ENCODE measurements around the gene ANKRD2.
A peak's percentile ranks its signal among the peaks of the same experiment; 100 is the strongest.
"Not testable (repeated sequence)": the region's sequence is repeated elsewhere in the genome, so short reads cannot be mapped to it uniquely, and the experiment has no call there.

The ANKRD2 gene

GRCh38 chr10:97546456-97547270 lies 25.9 kb upstream of the ANKRD2 start:
- DNase-seq (ENCODE audit: low read depth in 2 of 2): no peak

DNA sequence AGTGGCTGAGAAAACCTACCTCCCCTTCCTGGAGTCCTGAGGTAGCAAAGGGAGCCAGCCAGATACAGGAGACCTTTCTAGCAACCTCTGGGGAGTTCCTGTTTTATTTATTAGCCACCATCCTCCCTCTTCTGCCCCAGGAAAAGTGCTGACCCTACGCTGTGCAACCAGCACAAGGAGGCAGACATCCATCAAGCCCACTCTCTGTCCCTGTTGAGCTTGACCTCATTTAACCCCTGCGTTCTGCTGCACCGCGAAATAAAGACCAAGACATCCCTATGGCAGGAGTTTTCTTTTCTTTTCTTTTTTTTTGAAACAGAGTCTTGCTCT lies 25.3 kb upstream of the ANKRD2 start:
- DNase-seq (ENCODE audit: low read depth in 2 of 2): no peak

DNA sequence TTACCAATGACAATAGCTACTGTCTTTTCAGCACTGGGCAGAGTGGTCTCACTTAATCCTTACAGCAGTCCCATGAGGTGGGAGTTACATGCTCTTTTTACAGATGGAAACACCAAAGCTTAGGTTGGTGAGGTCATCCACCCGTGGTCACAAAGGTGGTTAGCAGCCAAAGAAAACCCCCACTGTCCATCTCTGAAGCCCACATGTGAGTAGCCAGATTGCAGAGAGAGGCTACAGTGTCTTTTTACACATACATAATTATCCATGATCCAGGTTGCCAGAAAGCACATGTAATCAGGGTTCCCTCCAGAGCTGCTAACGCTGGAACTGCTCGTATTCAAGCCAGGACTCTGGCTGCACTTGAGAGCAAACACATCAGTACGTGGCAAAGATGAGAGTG lies 24.6 kb upstream of the ANKRD2 start:
- DNase-seq (ENCODE audit: low read depth in 2 of 2): no peak

DNA sequence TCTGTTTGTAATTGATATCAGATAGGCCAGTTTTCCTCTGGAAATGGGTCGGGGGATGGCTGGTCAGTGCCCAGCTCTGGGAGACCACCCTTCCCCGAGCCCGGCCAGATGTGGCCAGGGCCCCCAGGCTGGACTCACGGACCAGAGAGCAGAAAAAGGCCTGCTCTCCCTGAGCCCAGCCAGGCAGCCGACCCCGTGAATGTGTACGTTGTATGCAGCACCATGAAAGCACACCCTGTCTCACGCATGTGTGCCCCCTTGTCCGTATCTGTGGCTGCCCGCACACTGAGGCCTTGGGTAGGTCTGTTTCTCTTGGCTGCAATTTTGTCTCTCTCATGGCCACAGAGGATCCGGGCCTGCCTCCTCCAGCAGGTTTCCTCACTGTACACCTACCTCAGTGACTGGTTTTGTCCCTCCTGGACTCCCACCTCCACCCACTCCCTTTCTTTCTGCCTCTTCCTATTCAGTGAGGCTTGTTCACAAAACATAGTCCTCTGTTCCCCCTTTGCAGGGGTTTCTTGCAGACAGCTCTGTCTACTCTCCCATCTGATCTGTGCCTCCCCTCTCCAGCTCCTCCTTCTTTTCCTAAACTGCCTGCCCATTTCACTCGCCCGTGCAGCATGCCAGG lies 23.6 kb upstream of the ANKRD2 start:
- DNase-seq (ENCODE audit: low read depth in 2 of 2): no peak

DNA sequence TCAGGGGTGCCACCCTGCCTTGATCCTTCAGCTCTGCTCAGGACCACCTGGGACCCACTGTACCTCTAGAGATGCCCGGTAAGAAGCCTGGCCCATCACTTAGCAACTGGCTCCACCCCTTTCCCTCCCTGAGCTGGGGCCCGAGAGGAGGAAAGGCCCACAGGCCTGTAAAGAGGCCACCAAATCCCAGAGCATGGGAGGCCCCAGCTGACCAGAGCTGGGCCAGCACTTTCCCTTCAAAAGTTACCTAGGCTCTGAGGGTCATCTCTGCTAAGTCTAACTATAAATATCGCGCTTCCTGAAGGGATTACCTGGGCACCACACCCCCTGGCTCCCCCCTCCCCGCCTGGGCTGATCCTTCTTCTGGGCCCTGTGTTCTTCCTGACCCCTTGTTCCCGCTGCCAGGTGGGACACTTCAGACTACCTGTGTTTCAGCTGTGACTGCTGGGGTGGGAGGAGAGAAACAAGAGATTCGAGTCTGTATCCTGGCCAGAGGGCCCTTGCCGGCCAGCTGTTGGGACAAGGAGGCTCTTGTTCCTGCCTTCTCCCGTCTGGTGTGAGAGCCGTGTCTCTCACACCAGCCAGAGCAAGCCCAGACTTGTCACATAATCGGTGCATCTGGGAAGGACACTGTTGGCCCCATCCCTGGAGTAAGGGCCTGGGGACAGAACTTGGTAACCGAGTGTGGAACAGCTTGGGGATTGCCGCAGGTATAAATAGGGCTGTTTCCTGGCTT lies 22.8 kb upstream of the ANKRD2 start:
- no peak for DNase-seq (ENCODE audit: low read depth in 2 of 2)

DNA sequence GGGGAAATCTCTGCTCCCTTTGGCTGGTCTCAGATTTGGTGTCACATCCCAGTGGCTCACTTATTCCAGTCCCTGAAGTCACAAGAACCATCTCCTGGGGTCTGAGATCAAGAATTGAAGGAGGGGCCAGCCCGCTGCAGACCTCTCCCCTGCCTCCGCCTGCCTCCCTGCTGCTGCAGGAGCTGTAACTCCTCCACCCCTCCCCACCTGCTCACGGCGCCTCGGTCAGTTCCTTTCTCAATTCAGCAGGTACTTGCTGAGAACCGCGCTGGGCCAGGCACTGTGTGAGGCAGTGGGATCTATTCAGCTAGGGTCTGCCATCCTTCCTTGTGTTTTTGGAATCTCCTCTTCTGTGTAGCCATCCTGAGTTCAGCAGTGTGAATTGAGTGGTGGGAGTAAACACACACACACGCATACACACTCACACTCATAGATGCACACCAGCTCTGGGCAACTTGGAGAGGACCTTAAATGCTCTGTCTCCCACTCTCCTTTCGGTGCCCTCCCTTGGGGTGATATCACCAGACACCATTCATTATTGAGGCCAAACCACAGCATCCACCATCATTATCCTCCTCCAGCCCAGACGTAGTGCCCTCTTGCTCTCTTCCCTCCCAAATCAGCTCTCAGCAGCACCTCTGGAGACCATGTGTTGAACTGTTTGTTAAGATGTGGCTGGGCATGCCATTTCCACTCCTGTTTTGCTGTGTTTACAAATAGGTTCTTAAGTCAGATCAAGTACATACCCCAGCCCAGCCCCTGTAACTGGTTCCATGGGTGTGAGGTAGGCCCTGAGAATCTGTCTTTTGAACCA lies 22.0 kb upstream of the ANKRD2 start:
- DNase-seq (ENCODE audit: low read depth in 2 of 2): no peak

GRCh38 chr10:97551271-97551670 lies 21.3 kb upstream of the ANKRD2 start:
- DNase-seq (ENCODE audit: low read depth in 2 of 2): no peak

DNA sequence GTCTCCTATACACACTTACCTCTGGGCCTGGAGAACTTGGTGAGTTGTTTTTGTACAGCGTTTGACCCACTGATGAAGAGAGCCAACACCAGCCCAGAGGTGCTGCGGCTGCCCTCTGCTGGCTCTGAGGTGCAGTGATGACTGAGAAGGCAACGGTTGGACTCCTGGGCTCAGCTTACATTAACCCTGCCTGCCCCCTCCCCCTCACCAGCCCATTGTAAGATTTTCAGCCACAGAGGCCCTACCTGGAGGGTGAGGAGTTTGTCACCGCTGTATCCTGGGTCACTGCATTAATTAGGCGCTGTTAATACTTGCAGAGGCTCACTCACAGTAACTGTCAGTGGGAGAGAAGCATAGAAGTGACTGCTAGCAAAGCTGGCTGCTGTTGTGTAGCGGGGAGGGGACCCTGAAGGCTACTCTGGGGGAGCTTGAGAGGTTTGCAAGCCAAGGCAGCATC lies 19.0 kb upstream of the ANKRD2 start:
- DNase-seq (ENCODE audit: low read depth in 2 of 2): peak; percentile 26 to 46

GRCh38 chr10:97554336-97554735 lies 18.2 kb upstream of the ANKRD2 start:
- not testable (repeated sequence) for DNase-seq (ENCODE audit: low read depth in 2 of 2)

- not testable (repeated sequence) for DNase-seq (ENCODE audit: low read depth in 2 of 2)
Observed at GRCh38 chr10:97555541-97555940, 17.0 kb upstream of the ANKRD2 start.

- DNase-seq (ENCODE audit: low read depth in 2 of 2): not testable (repeated sequence)
Observed at GRCh38 chr10:97560731-97561381, 11.7 kb upstream of the ANKRD2 start.

GRCh38 chr10:97561386-97562077 lies 11.0 kb upstream of the ANKRD2 start:
- DNase-seq (ENCODE audit: low read depth in 2 of 2): not testable (repeated sequence)

- not testable (repeated sequence) for DNase-seq (ENCODE audit: low read depth in 2 of 2)
Observed at GRCh38 chr10:97562329-97562728, 10.2 kb upstream of the ANKRD2 start.

GRCh38 chr10:97563337-97563736 lies 9.2 kb upstream of the ANKRD2 start:
- no peak for DNase-seq (ENCODE audit: low read depth in 2 of 2)

GRCh38 chr10:97564776-97565175 lies 7.8 kb upstream of the ANKRD2 start:
- DNase-seq (ENCODE audit: low read depth in 2 of 2): no peak

GRCh38 chr10:97566336-97566996 lies 6.1 kb upstream of the ANKRD2 start:
- no peak for DNase-seq (ENCODE audit: low read depth in 2 of 2)

DNA sequence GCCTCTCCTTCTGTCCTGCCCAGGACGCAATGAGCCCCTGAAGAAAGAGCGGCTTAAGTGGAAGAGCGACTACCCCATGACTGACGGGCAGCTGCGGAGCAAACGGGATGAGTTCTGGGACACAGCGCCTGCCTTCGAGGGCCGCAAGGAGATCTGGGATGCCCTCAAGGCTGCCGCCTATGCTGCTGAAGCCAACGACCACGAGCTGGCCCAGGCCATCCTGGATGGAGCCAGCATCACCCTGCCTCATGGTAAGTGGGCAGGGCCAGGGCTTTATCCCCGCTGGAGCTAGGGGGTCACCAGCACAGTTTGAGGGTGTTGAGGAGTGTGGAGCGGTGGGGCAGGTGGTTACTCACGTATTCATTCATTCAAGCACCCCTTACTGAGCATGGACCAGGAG lies 4.7 kb upstream of the ANKRD2 start:
- DNase-seq (ENCODE audit: low read depth in 2 of 2): no peak

GRCh38 chr10:97570146-97570788 lies 2.3 kb upstream of the ANKRD2 start:
- DNase-seq (ENCODE audit: low read depth in 2 of 2): no peak

GRCh38 chr10:97570789-97571471 lies 1.6 kb upstream of the ANKRD2 start:
- DNase-seq (ENCODE audit: low read depth in 2 of 2): no peak

Measured in stimulated activated CD4-positive, alpha-beta T cell treated with anti-CD3 and anti-CD28 coated beads, Interleukin-12 subunit alpha, Interleukin-12 subunit beta, amount 100 ng/mL, for 24 hours (primary cell).